ENCODE measurements around the gene PRR14L.

The PRR14L gene

GRCh38 chr22:31631436-31631835, 118.5 kb downstream of the PRR14L start:
- TF ChIP-seq MYC (IDR thresholded peaks at IDR 0.05; ENCODE audit: low read depth, low read length) (no peak), MAX (IDR thresholded peaks at IDR 0.05; ENCODE audit: low read depth, low read length) (no peak), CTCF (IDR thresholded peaks at IDR 0.05; ENCODE audit: low read depth, low read length) (no peak), POLR2A (IDR thresholded peaks at IDR 0.05; ENCODE audit: extremely low read depth, insufficient read length) (no peak)
- no peak for DNase-seq (ENCODE audit: low read depth)
- H3K4me3 ChIP-seq (ENCODE audit: low read depth, low read length): peak overlapping the region; percentile 65

Data from NB4 (cell line).